PC-9 (cell line): ENCODE data around the gene AMER3. TPM values are rescaled to one million over a fixed set of nuclear protein-coding genes. Genes with fewer than 3 reads are reported as not detected.
A peak's percentile ranks its signal among the peaks of the same experiment; 100 is the strongest.

ENCODE experiments used
- BruUV-seq: library from RNA; stranded (reverse); fragments of 400-500 nt; replicated peaks from 2 replicates; lab custom pipeline; 2021; lab: Mats Ljungman, UMichigan
- CTCF ChIA-PET: fragments of 300-600 bp; sonication (Branson Sonifier 250); formaldehyde crosslinking; loops from one replicate; lab custom pipeline; 2022; ENCODE audit warnings: antibody characterized with exemption; lab: Charles Lee
- POLR2A ChIA-PET: fragments of 300-600 bp; sonication (Branson Sonifier 250); formaldehyde crosslinking; loops from one replicate; lab custom pipeline; 2022; ENCODE audit warnings: antibody characterized with exemption; ENCODE audit not compliant: unreplicated experiment; lab: Charles Lee
- DNase-seq, 2 experiments: peaks; one replicate each; pipeline versions ENCODE4 v3.0.0 to v3.0.0-alpha.2; 2015 to 2022; ENCODE audit warnings: mixed read lengths in 1 of 2
- H2AFZ ChIP-seq: fragments of 200-600 bp; sonication (generic); 2 replicates; pipeline ENCODE4 v1.8.1; 2017; ENCODE audit warnings: antibody characterized with exemption
- H3F3A ChIP-seq: fragments of 200-600 bp; sonication (generic); 2 replicates; pipeline ENCODE4 v1.8.1; 2017; ENCODE audit warnings: antibody characterized with exemption, mild to moderate bottlenecking, low read depth; ENCODE audit not compliant: insufficient read depth
- H3K27ac ChIP-seq: fragments of 200-600 bp; sonication (generic); 2 replicates; pipeline ENCODE4 v1.6.1; 2016; ENCODE audit warnings: mixed run types
- H3K27me3 ChIP-seq: fragments of 200-600 bp; sonication (generic); 2 replicates; pipeline ENCODE4 v1.6.1; 2016; ENCODE audit warnings: low read depth, mixed run types; ENCODE audit not compliant: insufficient read depth
- H3K36me3 ChIP-seq: fragments of 200-600 bp; sonication (generic); 2 replicates; pipeline ENCODE4 v1.6.1; 2016; ENCODE audit warnings: low read depth, mixed run types
- H3K4me1 ChIP-seq: fragments of 200-600 bp; sonication (generic); replicated peaks from 2 replicates; pipeline ENCODE4 v1.6.1; 2016; ENCODE audit warnings: mixed run types; ENCODE audit not compliant: insufficient read depth
- H3K4me2 ChIP-seq: fragments of 200-600 bp; sonication (generic); 2 replicates; pipeline ENCODE4 v1.6.1; 2017; ENCODE audit warnings: mixed run types
- H3K4me3 ChIP-seq: fragments of 200-600 bp; sonication (generic); 2 replicates; pipeline ENCODE4 v1.6.1; 2016; ENCODE audit warnings: mixed run types
- H3K79me2 ChIP-seq: fragments of 200-600 bp; sonication (generic); 2 replicates; pipeline ENCODE4 v1.6.1; 2017; ENCODE audit warnings: low read depth, mixed run types
- H3K9me2 ChIP-seq: fragments of 200-600 bp; sonication (generic); 2 replicates; pipeline ENCODE4 v1.8.1; 2017; ENCODE audit warnings: mild to moderate bottlenecking; ENCODE audit not compliant: insufficient read depth
- H3K9me3 ChIP-seq: fragments of 200-600 bp; sonication (generic); 2 replicates; pipeline ENCODE4 v1.8.1; 2016; ENCODE audit warnings: low read depth; ENCODE audit not compliant: insufficient read depth
- H4K20me1 ChIP-seq: fragments of 200-600 bp; sonication (generic); 2 replicates; pipeline ENCODE4 v1.8.1; 2017; ENCODE audit not compliant: insufficient read depth
- EZH2 ChIP-seq: fragments of 200-600 bp; sonication (generic); IDR thresholded peaks from 2 replicates; pipeline ENCODE4 v1.8.0; 2017; ENCODE audit warnings: antibody characterized with exemption, low read depth
- intact Hi-C: fragments of 100-400 bp; cut with micrococcal nuclease; formaldehyde crosslinking; loops from one replicate; pipeline ENCODE4 v1.10.0; 2022; ENCODE audit not compliant: unreplicated experiment
- total RNA-seq: library from RNA; stranded (reverse); gene quantifications from 2 replicates; pipeline ENCODE4 v1.2.3, GENCODE V29; 2021
- TF ChIP-seq, protein P1 (sequence below): fragments of 200-600 bp; sonication (generic); conservative IDR thresholded peaks from 2 replicates; pipeline ENCODE4 v1.6.1; 2017; ENCODE audit warnings: mixed run types, antibody characterized with exemption, mild to moderate bottlenecking, moderate library complexity

Gene AMER3
- total RNA-seq, 1 experiment from 2014 or later: not detected

DNA sequence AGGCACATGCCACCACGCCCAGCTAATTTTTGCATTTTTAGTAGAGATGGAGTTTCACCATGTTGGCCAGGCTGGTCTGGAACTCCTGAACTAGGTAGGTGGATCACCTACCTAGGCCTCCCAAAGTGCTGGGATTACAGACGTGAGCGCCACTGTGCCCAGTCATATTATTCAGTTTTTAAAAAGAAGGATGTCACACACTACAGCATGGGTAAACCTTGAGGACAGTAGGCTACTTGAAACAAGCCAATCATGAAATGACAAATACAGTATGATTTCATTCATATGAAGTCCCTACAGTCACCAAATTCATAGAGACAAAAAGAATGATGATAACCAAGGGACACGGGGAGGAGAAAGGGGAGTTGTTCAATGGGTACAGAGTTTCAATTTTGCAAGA lies 50.3 kb downstream of the AMER3 start:
- no peaks in the 10 kb centered on the region for H3K79me2 ChIP-seq
- CTCF ChIA-PET: no interaction called here

GRCh38 chr2:130806370-130806769 lies 51.0 kb downstream of the AMER3 start:
- intact Hi-C loops: loop anchor here (2.0 kb wide), 1 partner anchor 14 kb away; no protein-coding TSS in a partner anchor
- Histone ChIP-seq H3K27ac (no peak overlapping the region), H3K4me2 (no peak overlapping the region), H2AFZ (no peak overlapping the region), H3K79me2 (no peaks in the 10 kb centered on the region), H3K9me2 (no peaks in the 10 kb centered on the region), H3K27me3 (no peaks in the 10 kb centered on the region), H3K9me3 (no peaks in the 10 kb centered on the region), H4K20me1 (no peaks in the 10 kb centered on the region), H3K36me3 (no peaks in the 10 kb centered on the region), H3K4me1 (peaks cover 40% of the 10 kb centered on the region), H3F3A (peaks cover 16% of the 10 kb centered on the region), H3K4me3 (no peak overlapping the region)
- no TSS peak for BruUV-seq
- TF ChIP-seq, protein P1, sequence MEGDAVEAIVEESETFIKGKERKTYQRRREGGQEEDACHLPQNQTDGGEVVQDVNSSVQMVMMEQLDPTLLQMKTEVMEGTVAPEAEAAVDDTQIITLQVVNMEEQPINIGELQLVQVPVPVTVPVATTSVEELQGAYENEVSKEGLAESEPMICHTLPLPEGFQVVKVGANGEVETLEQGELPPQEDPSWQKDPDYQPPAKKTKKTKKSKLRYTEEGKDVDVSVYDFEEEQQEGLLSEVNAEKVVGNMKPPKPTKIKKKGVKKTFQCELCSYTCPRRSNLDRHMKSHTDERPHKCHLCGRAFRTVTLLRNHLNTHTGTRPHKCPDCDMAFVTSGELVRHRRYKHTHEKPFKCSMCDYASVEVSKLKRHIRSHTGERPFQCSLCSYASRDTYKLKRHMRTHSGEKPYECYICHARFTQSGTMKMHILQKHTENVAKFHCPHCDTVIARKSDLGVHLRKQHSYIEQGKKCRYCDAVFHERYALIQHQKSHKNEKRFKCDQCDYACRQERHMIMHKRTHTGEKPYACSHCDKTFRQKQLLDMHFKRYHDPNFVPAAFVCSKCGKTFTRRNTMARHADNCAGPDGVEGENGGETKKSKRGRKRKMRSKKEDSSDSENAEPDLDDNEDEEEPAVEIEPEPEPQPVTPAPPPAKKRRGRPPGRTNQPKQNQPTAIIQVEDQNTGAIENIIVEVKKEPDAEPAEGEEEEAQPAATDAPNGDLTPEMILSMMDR: no peak
- TF ChIP-seq EZH2: no peak
- ChIA-PET POLR2A (no interaction called here), CTCF (no interaction called here)
- no peak for DNase-seq

More for the DNA sequence above, 50.3 kb downstream of the AMER3 start:
- H3K27me3 ChIP-seq: no peaks in the 10 kb centered on the region
- no peaks in the 10 kb centered on the region for H3K36me3 ChIP-seq
- no TSS peak for BruUV-seq
- peaks cover 16% of the 10 kb centered on the region for H3F3A ChIP-seq
- H3K27ac ChIP-seq: no peak overlapping the region
- no peak overlapping the region for H3K4me2 ChIP-seq
- no peak for DNase-seq
- intact Hi-C loops: loop anchor here (2.0 kb wide), 1 partner anchor 15 kb away; no protein-coding TSS in a partner anchor
- H2AFZ ChIP-seq: no peak overlapping the region
- no peaks in the 10 kb centered on the region for H3K9me3 ChIP-seq
- H3K4me1 ChIP-seq: peaks cover 37% of the 10 kb centered on the region
- H3K4me3 ChIP-seq: no peak overlapping the region
- POLR2A ChIA-PET: no interaction called here
- no peaks in the 10 kb centered on the region for H4K20me1 ChIP-seq
- no peaks in the 10 kb centered on the region for H3K9me2 ChIP-seq
- TF ChIP-seq EZH2: no peak
- TF ChIP-seq, protein P1: no peak

GRCh38 chr2:130807659-130808385 lies 52.5 kb downstream of the AMER3 start:
- BruUV-seq: no TSS peak
- intact Hi-C loops: loop anchor here (1.0 to 2.0 kb wide), 3 partner anchors 13 to 29 kb away; partner anchors contain the start of gene ARHGEF4
- no peaks in the 10 kb centered on the region for H4K20me1 ChIP-seq
- no peaks in the 10 kb centered on the region for H3K36me3 ChIP-seq
- ChIA-PET POLR2A (interaction anchor here (0.7 kb wide), 1 partner anchor 20 kb away, joined by 4 read pairs; no protein-coding TSS in a partner anchor), CTCF (no interaction called here)
- TF ChIP-seq, protein P1: no peak
- no peak for TF ChIP-seq EZH2
- no peaks in the 10 kb centered on the region for H3K79me2 ChIP-seq
- H3K4me1 ChIP-seq: peaks cover 40% of the 10 kb centered on the region
- H3F3A ChIP-seq: peaks cover 16% of the 10 kb centered on the region
- H3K4me2 ChIP-seq: peak overlapping the region; percentile 68
- no peak overlapping the region for H3K4me3 ChIP-seq
- peak; percentile 55 to 84 for DNase-seq
- no peaks in the 10 kb centered on the region for H3K27me3 ChIP-seq
- peak overlapping the region; percentile 99 for H3K27ac ChIP-seq
- H3K9me3 ChIP-seq: no peaks in the 10 kb centered on the region
- no peak overlapping the region for H2AFZ ChIP-seq
- no peaks in the 10 kb centered on the region for H3K9me2 ChIP-seq
